ENCODE data around the gene CLEC4G.

CLEC4G gene

GRCh38 chr19:7699417-7700401, 32.2 kb downstream of the CLEC4G start:
- Histone ChIP-seq H3K4me3 (ENCODE audit: low read length) (no peak overlapping the region), H3K4me1 (ENCODE audit: control insufficient read depth, insufficient read depth, low read length) (no peaks in the 10 kb centered on the region), H3K9me3 (ENCODE audit: control insufficient read depth, low read length) (no peaks in the 10 kb centered on the region), H3K9ac (ENCODE audit: low read length) (no peak overlapping the region), H3K27me3 (ENCODE audit: control insufficient read depth, insufficient read depth, low read length) (peaks cover 20% of the 10 kb centered on the region), H3K36me3 (ENCODE audit: control insufficient read depth, insufficient read depth, low read length) (no peaks in the 10 kb centered on the region)

GRCh38 chr19:7699003-7699402, 32.9 kb downstream of the CLEC4G start:
- Histone ChIP-seq H3K36me3 (ENCODE audit: control insufficient read depth, insufficient read depth, low read length) (no peaks in the 10 kb centered on the region), H3K4me3 (ENCODE audit: low read length) (no peak overlapping the region), H3K27me3 (ENCODE audit: control insufficient read depth, insufficient read depth, low read length) (peaks cover 20% of the 10 kb centered on the region), H3K4me1 (ENCODE audit: control insufficient read depth, insufficient read depth, low read length) (no peaks in the 10 kb centered on the region), H3K9ac (ENCODE audit: low read length) (no peak overlapping the region), H3K9me3 (ENCODE audit: control insufficient read depth, low read length) (no peaks in the 10 kb centered on the region)

GRCh38 chr19:7698583-7698982, 33.3 kb downstream of the CLEC4G start:
- peaks cover 20% of the 10 kb centered on the region for H3K27me3 ChIP-seq (ENCODE audit: control insufficient read depth, insufficient read depth, low read length)
- H3K9me3 ChIP-seq (ENCODE audit: control insufficient read depth, low read length) = no peaks in the 10 kb centered on the region

GRCh38 chr19:7697721-7698287, 34.1 kb downstream of the CLEC4G start:
- Histone ChIP-seq H3K4me1 (ENCODE audit: control insufficient read depth, insufficient read depth, low read length) (no peaks in the 10 kb centered on the region), H3K4me3 (ENCODE audit: low read length) (no peak overlapping the region), H3K27me3 (ENCODE audit: control insufficient read depth, insufficient read depth, low read length) (peaks cover 20% of the 10 kb centered on the region), H3K36me3 (ENCODE audit: control insufficient read depth, insufficient read depth, low read length) (no peaks in the 10 kb centered on the region), H3K9ac (ENCODE audit: low read length) (no peak overlapping the region), H3K9me3 (ENCODE audit: control insufficient read depth, low read length) (no peaks in the 10 kb centered on the region)

More at GRCh38 chr19:7698583-7698982, 33.3 kb downstream of the CLEC4G start:
- Histone ChIP-seq H3K9ac (ENCODE audit: low read length) (no peak overlapping the region), H3K36me3 (ENCODE audit: control insufficient read depth, insufficient read depth, low read length) (no peaks in the 10 kb centered on the region), H3K4me1 (ENCODE audit: control insufficient read depth, insufficient read depth, low read length) (no peaks in the 10 kb centered on the region), H3K4me3 (ENCODE audit: low read length) (no peak overlapping the region)

- Histone ChIP-seq H3K4me1 (ENCODE audit: control insufficient read depth, insufficient read depth, low read length) (no peaks in the 10 kb centered on the region), H3K9me3 (ENCODE audit: control insufficient read depth, low read length) (no peaks in the 10 kb centered on the region), H3K9ac (ENCODE audit: low read length) (no peak overlapping the region), H3K27me3 (ENCODE audit: control insufficient read depth, insufficient read depth, low read length) (peaks cover 27% of the 10 kb centered on the region), H3K4me3 (ENCODE audit: low read length) (no peak overlapping the region), H3K36me3 (ENCODE audit: control insufficient read depth, insufficient read depth, low read length) (no peaks in the 10 kb centered on the region)
Observed at GRCh38 chr19:7694499-7694898, 37.4 kb downstream of the CLEC4G start.

- H3K4me1 ChIP-seq (ENCODE audit: control insufficient read depth, insufficient read depth, low read length) = no peaks in the 10 kb centered on the region
- peaks cover 21% of the 10 kb centered on the region for H3K27me3 ChIP-seq (ENCODE audit: control insufficient read depth, insufficient read depth, low read length)
- no peaks in the 10 kb centered on the region for H3K9me3 ChIP-seq (ENCODE audit: control insufficient read depth, low read length)
- H3K36me3 ChIP-seq (ENCODE audit: control insufficient read depth, insufficient read depth, low read length) = no peaks in the 10 kb centered on the region
- H3K4me3 ChIP-seq (ENCODE audit: low read length) = no peak overlapping the region
- no peak overlapping the region for H3K9ac ChIP-seq (ENCODE audit: low read length)
Observed at GRCh38 chr19:7692417-7693088, 39.4 kb downstream of the CLEC4G start.

- Histone ChIP-seq H3K36me3 (ENCODE audit: control insufficient read depth, insufficient read depth, low read length) (no peaks in the 10 kb centered on the region), H3K27me3 (ENCODE audit: control insufficient read depth, insufficient read depth, low read length) (peaks cover 17% of the 10 kb centered on the region), H3K4me1 (ENCODE audit: control insufficient read depth, insufficient read depth, low read length) (no peaks in the 10 kb centered on the region), H3K9ac (ENCODE audit: low read length) (no peak overlapping the region), H3K4me3 (ENCODE audit: low read length) (no peak overlapping the region), H3K9me3 (ENCODE audit: control insufficient read depth, low read length) (no peaks in the 10 kb centered on the region)
Observed at GRCh38 chr19:7691497-7691896, 40.4 kb downstream of the CLEC4G start.

GRCh38 chr19:7690779-7691258, 41.1 kb downstream of the CLEC4G start:
- Histone ChIP-seq H3K4me3 (ENCODE audit: low read length) (no peak overlapping the region), H3K9me3 (ENCODE audit: control insufficient read depth, low read length) (no peaks in the 10 kb centered on the region), H3K36me3 (ENCODE audit: control insufficient read depth, insufficient read depth, low read length) (no peaks in the 10 kb centered on the region), H3K4me1 (ENCODE audit: control insufficient read depth, insufficient read depth, low read length) (no peaks in the 10 kb centered on the region), H3K27me3 (ENCODE audit: control insufficient read depth, insufficient read depth, low read length) (peaks cover 17% of the 10 kb centered on the region), H3K9ac (ENCODE audit: low read length) (no peak overlapping the region)

- no peak overlapping the region for H3K4me3 ChIP-seq (ENCODE audit: low read length)
- H3K27me3 ChIP-seq (ENCODE audit: control insufficient read depth, insufficient read depth, low read length) = peaks cover 17% of the 10 kb centered on the region
- H3K4me1 ChIP-seq (ENCODE audit: control insufficient read depth, insufficient read depth, low read length) = no peaks in the 10 kb centered on the region
- H3K9ac ChIP-seq (ENCODE audit: low read length) = no peak overlapping the region
- H3K9me3 ChIP-seq (ENCODE audit: control insufficient read depth, low read length) = no peaks in the 10 kb centered on the region
- no peaks in the 10 kb centered on the region for H3K36me3 ChIP-seq (ENCODE audit: control insufficient read depth, insufficient read depth, low read length)
Observed at GRCh38 chr19:7689165-7689564, 42.7 kb downstream of the CLEC4G start.

- Histone ChIP-seq H3K4me1 (ENCODE audit: control insufficient read depth, insufficient read depth, low read length) (peaks cover under 1% of the 10 kb centered on the region), H3K27me3 (ENCODE audit: control insufficient read depth, insufficient read depth, low read length) (peaks cover 17% of the 10 kb centered on the region), H3K4me3 (ENCODE audit: low read length) (no peak overlapping the region), H3K36me3 (ENCODE audit: control insufficient read depth, insufficient read depth, low read length) (no peaks in the 10 kb centered on the region), H3K9ac (ENCODE audit: low read length) (no peak overlapping the region), H3K9me3 (ENCODE audit: control insufficient read depth, low read length) (no peaks in the 10 kb centered on the region)
Observed at GRCh38 chr19:7687177-7687576, 44.7 kb downstream of the CLEC4G start.

- Histone ChIP-seq H3K9ac (ENCODE audit: low read length) (no peak overlapping the region), H3K27me3 (ENCODE audit: control insufficient read depth, insufficient read depth, low read length) (peaks cover 17% of the 10 kb centered on the region), H3K4me3 (ENCODE audit: low read length) (no peak overlapping the region), H3K4me1 (ENCODE audit: control insufficient read depth, insufficient read depth, low read length) (peaks cover 10% of the 10 kb centered on the region), H3K36me3 (ENCODE audit: control insufficient read depth, insufficient read depth, low read length) (no peaks in the 10 kb centered on the region), H3K9me3 (ENCODE audit: control insufficient read depth, low read length) (no peaks in the 10 kb centered on the region)
Observed at GRCh38 chr19:7685546-7686445, 46.1 kb downstream of the CLEC4G start.
